HEK293 (cell line): Measurements from ENCODE around the gene GEN1.

Experiments
- HOXA7 ChIP-seq: sonication (generic); formaldehyde crosslinking; IDR thresholded peaks from 2 replicates; pipeline ENCODE4 v1.8.1; 2022; ENCODE audit warnings: missing genetic modification reagents, borderline replicate concordance
- TCF7L2 ChIP-seq: IDR thresholded peaks from 2 replicates; pipeline ENCODE4 v1.6.1; 2011; ENCODE audit warnings: low read depth, mild to moderate bottlenecking, inconsistent platforms, low read length, moderate library complexity, borderline replicate concordance
- YY1 ChIP-seq: fragments of 450-650 bp; formaldehyde crosslinking; IDR thresholded peaks from 2 replicates; pipeline ENCODE4 v1.5.1; 2018; ENCODE audit warnings: missing biosample characterization, missing genetic modification characterization
- ZIC2 ChIP-seq: fragments of 450-650 bp; formaldehyde crosslinking; IDR thresholded peaks from 2 replicates; pipeline ENCODE4 v1.5.1; 2016; ENCODE audit warnings: missing biosample characterization, missing genetic modification characterization
- ZNF24 ChIP-seq: fragments of 450-650 bp; formaldehyde crosslinking; IDR thresholded peaks from 2 replicates; pipeline ENCODE4 v1.5.1; 2016; ENCODE audit warnings: missing biosample characterization, missing genetic modification characterization
- ZNF274 ChIP-seq, 2 experiments: fragments of 200-500 bp in 1 of 2; fragments of 450-650 bp in 1 of 2; sonication (Bioruptor generic) in 1 of 2; formaldehyde crosslinking in 1 of 2; IDR thresholded peaks; 2 replicates each; pipeline versions ENCODE4 v1.5.1 to v1.6.1; 2014 to 2016; ENCODE audit warnings: borderline replicate concordance in 1 of 2, inconsistent platforms in 1 of 2, low read length in 1 of 2, missing biosample characterization in 1 of 2, missing genetic modification characterization in 1 of 2
- ZNF510 ChIP-seq: fragments of 450-650 bp; formaldehyde crosslinking; IDR thresholded peaks from 2 replicates; pipeline ENCODE4 v1.5.1; 2018; ENCODE audit warnings: mild to moderate bottlenecking, missing genetic modification characterization, missing biosample characterization; ENCODE audit not compliant: insufficient replicate concordance
- ZNF610 ChIP-seq: fragments of 450-650 bp; formaldehyde crosslinking; IDR thresholded peaks from 2 replicates; pipeline ENCODE4 v1.5.1; 2016; ENCODE audit warnings: missing biosample characterization, missing genetic modification characterization, borderline replicate concordance
- ZNF777 ChIP-seq: fragments of 450-650 bp; formaldehyde crosslinking; IDR thresholded peaks from 2 replicates; pipeline ENCODE4 v1.5.1; 2017; ENCODE audit warnings: missing biosample characterization, missing genetic modification characterization, borderline replicate concordance
- ZNF830 ChIP-seq: fragments of 450-650 bp; IDR thresholded peaks from 2 replicates; pipeline ENCODE4 v1.5.0; 2018; ENCODE audit warnings: missing biosample characterization, missing genetic modification characterization, low read depth, mild to moderate bottlenecking, moderate library complexity
- TF ChIP-seq, protein P1 (sequence below): fragments of 450-650 bp; formaldehyde crosslinking; IDR thresholded peaks from 2 replicates; pipeline ENCODE4 v1.5.1; 2016; ENCODE audit warnings: missing biosample characterization, missing genetic modification characterization, low read depth
- TF ChIP-seq, protein P2 (sequence below): fragments of 450-650 bp; formaldehyde crosslinking; IDR thresholded peaks from 2 replicates; pipeline ENCODE4 v1.5.1; 2016; ENCODE audit warnings: missing biosample characterization, missing genetic modification characterization
- TF ChIP-seq, protein P3 (sequence below): sonication (generic); formaldehyde crosslinking; IDR thresholded peaks from 2 replicates; pipeline ENCODE4 v1.8.1; 2022; ENCODE audit warnings: mild to moderate bottlenecking, moderate library complexity, missing genetic modification reagents
- TF ChIP-seq, protein P4 (sequence below): fragments of 450-650 bp; formaldehyde crosslinking; IDR thresholded peaks from 2 replicates; pipeline ENCODE4 v1.5.1; 2017; ENCODE audit warnings: missing biosample characterization, missing genetic modification characterization

DNA sequence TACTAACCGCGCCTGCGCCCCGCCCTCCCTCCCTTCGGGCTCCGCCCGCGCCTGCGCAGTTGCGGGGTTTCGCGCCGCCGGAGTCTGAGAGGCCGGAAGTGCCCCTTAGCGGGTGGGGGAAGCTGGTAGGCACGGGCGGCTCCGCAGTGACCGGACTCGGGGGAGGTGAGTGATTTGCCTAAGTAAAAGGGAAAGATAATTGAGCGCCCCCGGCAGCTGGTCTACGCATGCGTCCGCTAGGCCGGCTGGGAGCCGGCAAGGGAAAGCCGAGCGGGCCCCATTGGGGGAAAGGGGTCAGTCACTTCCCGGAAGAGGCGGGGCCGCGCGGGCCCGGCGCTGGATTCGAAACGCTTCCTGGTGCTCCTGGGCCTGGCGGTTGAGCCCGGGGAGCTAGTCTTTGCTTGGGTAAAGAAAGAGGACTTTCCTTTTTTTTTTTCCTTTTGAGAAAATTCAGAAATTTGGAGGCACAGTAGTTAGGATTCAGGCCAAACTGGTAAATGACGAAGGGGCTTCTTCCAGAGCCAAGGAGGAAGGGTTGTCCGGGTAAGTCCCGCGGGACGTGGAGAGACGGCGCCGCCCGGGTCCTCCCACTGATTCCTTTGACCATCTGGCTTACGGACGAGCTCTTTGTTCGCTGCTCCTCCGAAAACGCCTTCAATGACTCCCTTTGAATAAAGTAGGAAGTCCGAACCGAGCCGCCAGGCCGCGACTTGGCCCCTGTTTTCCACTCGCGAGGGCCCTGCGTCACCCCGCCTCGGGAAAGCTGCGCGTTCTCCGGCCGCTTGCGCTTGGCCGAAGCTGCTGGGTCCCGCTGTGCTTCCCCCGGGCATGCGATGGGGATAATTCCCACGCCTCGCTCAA lies at the start of gene GEN1, which contains the start of gene SMC6:
- TF ChIP-seq, protein P1, sequence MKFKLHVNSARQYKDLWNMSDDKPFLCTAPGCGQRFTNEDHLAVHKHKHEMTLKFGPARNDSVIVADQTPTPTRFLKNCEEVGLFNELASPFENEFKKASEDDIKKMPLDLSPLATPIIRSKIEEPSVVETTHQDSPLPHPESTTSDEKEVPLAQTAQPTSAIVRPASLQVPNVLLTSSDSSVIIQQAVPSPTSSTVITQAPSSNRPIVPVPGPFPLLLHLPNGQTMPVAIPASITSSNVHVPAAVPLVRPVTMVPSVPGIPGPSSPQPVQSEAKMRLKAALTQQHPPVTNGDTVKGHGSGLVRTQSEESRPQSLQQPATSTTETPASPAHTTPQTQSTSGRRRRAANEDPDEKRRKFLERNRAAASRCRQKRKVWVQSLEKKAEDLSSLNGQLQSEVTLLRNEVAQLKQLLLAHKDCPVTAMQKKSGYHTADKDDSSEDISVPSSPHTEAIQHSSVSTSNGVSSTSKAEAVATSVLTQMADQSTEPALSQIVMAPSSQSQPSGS (tag by site-specific recombination), result no peak
- peak; percentile 29; the same call in 1 of the 2 replicates for TF ChIP-seq ZIC2 (tag by site-specific recombination)
- TF ChIP-seq, protein P2, sequence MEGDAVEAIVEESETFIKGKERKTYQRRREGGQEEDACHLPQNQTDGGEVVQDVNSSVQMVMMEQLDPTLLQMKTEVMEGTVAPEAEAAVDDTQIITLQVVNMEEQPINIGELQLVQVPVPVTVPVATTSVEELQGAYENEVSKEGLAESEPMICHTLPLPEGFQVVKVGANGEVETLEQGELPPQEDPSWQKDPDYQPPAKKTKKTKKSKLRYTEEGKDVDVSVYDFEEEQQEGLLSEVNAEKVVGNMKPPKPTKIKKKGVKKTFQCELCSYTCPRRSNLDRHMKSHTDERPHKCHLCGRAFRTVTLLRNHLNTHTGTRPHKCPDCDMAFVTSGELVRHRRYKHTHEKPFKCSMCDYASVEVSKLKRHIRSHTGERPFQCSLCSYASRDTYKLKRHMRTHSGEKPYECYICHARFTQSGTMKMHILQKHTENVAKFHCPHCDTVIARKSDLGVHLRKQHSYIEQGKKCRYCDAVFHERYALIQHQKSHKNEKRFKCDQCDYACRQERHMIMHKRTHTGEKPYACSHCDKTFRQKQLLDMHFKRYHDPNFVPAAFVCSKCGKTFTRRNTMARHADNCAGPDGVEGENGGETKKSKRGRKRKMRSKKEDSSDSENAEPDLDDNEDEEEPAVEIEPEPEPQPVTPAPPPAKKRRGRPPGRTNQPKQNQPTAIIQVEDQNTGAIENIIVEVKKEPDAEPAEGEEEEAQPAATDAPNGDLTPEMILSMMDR, result no peak
- no peak for TF ChIP-seq HOXA7 (CRISPR knock-in tag)
- no peak for TF ChIP-seq ZNF510 (tag by site-specific recombination)
- no peak for TF ChIP-seq ZNF777 (tag by site-specific recombination)
- no peak for TF ChIP-seq ZNF24 (tag by site-specific recombination)
- TF ChIP-seq YY1, result no peak
- TF ChIP-seq, protein P3, sequence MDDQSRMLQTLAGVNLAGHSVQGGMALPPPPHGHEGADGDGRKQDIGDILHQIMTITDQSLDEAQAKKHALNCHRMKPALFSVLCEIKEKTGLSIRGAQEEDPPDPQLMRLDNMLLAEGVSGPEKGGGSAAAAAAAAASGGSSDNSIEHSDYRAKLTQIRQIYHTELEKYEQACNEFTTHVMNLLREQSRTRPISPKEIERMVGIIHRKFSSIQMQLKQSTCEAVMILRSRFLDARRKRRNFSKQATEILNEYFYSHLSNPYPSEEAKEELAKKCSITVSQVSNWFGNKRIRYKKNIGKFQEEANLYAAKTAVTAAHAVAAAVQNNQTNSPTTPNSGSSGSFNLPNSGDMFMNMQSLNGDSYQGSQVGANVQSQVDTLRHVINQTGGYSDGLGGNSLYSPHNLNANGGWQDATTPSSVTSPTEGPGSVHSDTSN, result no peak
- TF ChIP-seq TCF7L2, result no peak
- TF ChIP-seq, protein P4, sequence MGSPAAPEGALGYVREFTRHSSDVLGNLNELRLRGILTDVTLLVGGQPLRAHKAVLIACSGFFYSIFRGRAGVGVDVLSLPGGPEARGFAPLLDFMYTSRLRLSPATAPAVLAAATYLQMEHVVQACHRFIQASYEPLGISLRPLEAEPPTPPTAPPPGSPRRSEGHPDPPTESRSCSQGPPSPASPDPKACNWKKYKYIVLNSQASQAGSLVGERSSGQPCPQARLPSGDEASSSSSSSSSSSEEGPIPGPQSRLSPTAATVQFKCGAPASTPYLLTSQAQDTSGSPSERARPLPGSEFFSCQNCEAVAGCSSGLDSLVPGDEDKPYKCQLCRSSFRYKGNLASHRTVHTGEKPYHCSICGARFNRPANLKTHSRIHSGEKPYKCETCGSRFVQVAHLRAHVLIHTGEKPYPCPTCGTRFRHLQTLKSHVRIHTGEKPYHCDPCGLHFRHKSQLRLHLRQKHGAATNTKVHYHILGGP (tag by site-specific recombination), result no peak
- no peak for TF ChIP-seq ZNF830 (tag by site-specific recombination)
- no peak for TF ChIP-seq ZNF274 (IDR thresholded peaks at IDR 0.05; ENCODE audit: low read length)
- TF ChIP-seq ZNF274 (tag by site-specific recombination; IDR thresholded peaks at IDR 0.05; ENCODE audit: borderline replicate concordance), result no peak
- TF ChIP-seq ZNF610 (tag by site-specific recombination), result no peak
